ENCODE data around the gene ELMOD1. TPM values are rescaled to one million over a fixed set of nuclear protein-coding genes. Genes with fewer than 3 reads are reported as not detected.

Gene ELMOD1
- total and polyA plus RNA-seq, 4 donors, result 0.14 to 0.42 TPM; not detected in 2

- peaks cover 0 to 7% (median 3%) of the 10 kb centered on the region in 4 donors for H3K36me3 ChIP-seq (ENCODE audit: control insufficient read depth in 4 of 4, insufficient read depth in 3 of 4, low read depth in 1 of 4, low read length in 3 of 4)
- H3K9ac ChIP-seq (ENCODE audit: low read depth in 1 of 2, low read length in 2 of 2), result no peak overlapping the region
- no peaks in the 10 kb centered on the region for H3K27me3 ChIP-seq (ENCODE audit: control insufficient read depth in 4 of 4, insufficient read depth in 4 of 4, low read length in 3 of 4)
- 92% methylated on average over 4 of the region's 4 CpGs for WGBS
- H3K4me3 ChIP-seq (ENCODE audit: low read depth in 1 of 3, low read length in 3 of 3), result no peak overlapping the region
- H3K27ac ChIP-seq (ENCODE audit: low read depth in 1 of 2, low read length in 2 of 2), result no peak overlapping the region
- H3K9me3 ChIP-seq (ENCODE audit: control insufficient read depth in 4 of 4, low read length in 3 of 4), result no peaks in the 10 kb centered on the region
- no peak for DNase-seq (ENCODE audit: low spot score)
- H3K4me1 ChIP-seq (ENCODE audit: control insufficient read depth in 4 of 4, insufficient read depth in 4 of 4, low read length in 3 of 4), result peaks cover 0 to 8% (median 7%) of the 10 kb centered on the region in 4 donors
- no peak for TF ChIP-seq TAF1 (conservative IDR thresholded peaks at IDR 0.05)
- no peak for TF ChIP-seq RAD21 (IDR thresholded peaks at IDR 0.05)
These were observed 43.0 kb upstream of the ELMOD1 start for GRCh38 chr11:107547961-107548360.

GRCh38 chr11:107549253-107549953 lies 41.5 kb upstream of the ELMOD1 start:
- 42% methylated on average over 6 of the region's 6 CpGs for WGBS
- TF ChIP-seq MAX (IDR thresholded peaks at IDR 0.05) (no peak), EGR1 (IDR thresholded peaks at IDR 0.05; ENCODE audit: low read depth in 2 of 2) (no peak), NR2F2 (IDR thresholded peaks at IDR 0.05) (no peak), HNF4A (conservative IDR thresholded peaks at IDR 0.05) (no peak), ZBTB33 (IDR thresholded peaks at IDR 0.05) (no peak), HNF4G (IDR thresholded peaks at IDR 0.05) (no peak), YY1 (IDR thresholded peaks at IDR 0.05) (peak; percentile 35), SP1 (IDR thresholded peaks at IDR 0.05) (no peak), REST (IDR thresholded peaks at IDR 0.05) (no peak), ATF3 (IDR thresholded peaks at IDR 0.05) (no peak), TAF1 (conservative IDR thresholded peaks at IDR 0.05) (no peak), FOXA1 (IDR thresholded peaks at IDR 0.05) (peak; percentile 13), RXRA (IDR thresholded peaks at IDR 0.05) (no peak), FOXA2 (IDR thresholded peaks at IDR 0.05) (peak; percentile 24), RAD21 (IDR thresholded peaks at IDR 0.05) (peak; percentile 86 to 89), GABPA (IDR thresholded peaks at IDR 0.05 in 1 of 2, conservative IDR thresholded peaks at IDR 0.05 in 1 of 2) (no peak), JUND (IDR thresholded peaks at IDR 0.05) (no peak)
- TF ChIP-seq, protein P1, sequence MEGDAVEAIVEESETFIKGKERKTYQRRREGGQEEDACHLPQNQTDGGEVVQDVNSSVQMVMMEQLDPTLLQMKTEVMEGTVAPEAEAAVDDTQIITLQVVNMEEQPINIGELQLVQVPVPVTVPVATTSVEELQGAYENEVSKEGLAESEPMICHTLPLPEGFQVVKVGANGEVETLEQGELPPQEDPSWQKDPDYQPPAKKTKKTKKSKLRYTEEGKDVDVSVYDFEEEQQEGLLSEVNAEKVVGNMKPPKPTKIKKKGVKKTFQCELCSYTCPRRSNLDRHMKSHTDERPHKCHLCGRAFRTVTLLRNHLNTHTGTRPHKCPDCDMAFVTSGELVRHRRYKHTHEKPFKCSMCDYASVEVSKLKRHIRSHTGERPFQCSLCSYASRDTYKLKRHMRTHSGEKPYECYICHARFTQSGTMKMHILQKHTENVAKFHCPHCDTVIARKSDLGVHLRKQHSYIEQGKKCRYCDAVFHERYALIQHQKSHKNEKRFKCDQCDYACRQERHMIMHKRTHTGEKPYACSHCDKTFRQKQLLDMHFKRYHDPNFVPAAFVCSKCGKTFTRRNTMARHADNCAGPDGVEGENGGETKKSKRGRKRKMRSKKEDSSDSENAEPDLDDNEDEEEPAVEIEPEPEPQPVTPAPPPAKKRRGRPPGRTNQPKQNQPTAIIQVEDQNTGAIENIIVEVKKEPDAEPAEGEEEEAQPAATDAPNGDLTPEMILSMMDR (IDR thresholded peaks at IDR 0.05; ENCODE audit: low read depth, low read length, missing input control), result peak; percentile 81
- peaks cover 0 to 13% (median 8%) of the 10 kb centered on the region in 4 donors for H3K36me3 ChIP-seq (ENCODE audit: control insufficient read depth in 4 of 4, insufficient read depth in 3 of 4, low read depth in 1 of 4, low read length in 3 of 4)

More at GRCh38 chr11:107549253-107549953, 41.5 kb upstream of the ELMOD1 start:
- DNase-seq (ENCODE audit: low spot score), result no peak
- Histone ChIP-seq H3K9ac (ENCODE audit: low read depth in 1 of 2, low read length in 2 of 2) (no peak overlapping the region), H3K4me1 (ENCODE audit: control insufficient read depth in 4 of 4, insufficient read depth in 4 of 4, low read length in 3 of 4) (peaks cover 0 to 8% (median 7%) of the 10 kb centered on the region in 4 donors), H3K27ac (ENCODE audit: low read depth in 1 of 2, low read length in 2 of 2) (peak overlapping the region in 1 of 2 donors; percentile 44), H3K27me3 (ENCODE audit: control insufficient read depth in 4 of 4, insufficient read depth in 4 of 4, low read length in 3 of 4) (no peaks in the 10 kb centered on the region), H3K9me3 (ENCODE audit: control insufficient read depth in 4 of 4, low read length in 3 of 4) (no peaks in the 10 kb centered on the region), H3K4me3 (ENCODE audit: low read depth in 1 of 3, low read length in 3 of 3) (no peak overlapping the region)
